H9 (cell line): ENCODE measurements around the gene USP21. TPM values are rescaled to one million over a fixed set of nuclear protein-coding genes. Genes with fewer than 3 reads are reported as not detected.

Experiments
- DNase-seq: peaks from one replicate; pipeline ENCODE4 v3.0.0-alpha.2; 2017
- H2AFZ ChIP-seq: one replicate; pipeline ENCODE4 v1.6.1; 2013; ENCODE audit warnings: mild to moderate bottlenecking, low read length, control low read depth, moderate library complexity
- H2AK5ac ChIP-seq: 2 replicates; pipeline ENCODE4 v1.6.1; 2013; ENCODE audit warnings: low read length, control low read depth, mixed read lengths; ENCODE audit not compliant: insufficient read length
- H2BK120ac ChIP-seq: one replicate; pipeline ENCODE4 v1.6.1; 2013; ENCODE audit warnings: low read depth, mild to moderate bottlenecking, low read length, control low read depth, inconsistent platforms; ENCODE audit not compliant: poor library complexity, severe bottlenecking
- H2BK12ac ChIP-seq: 2 replicates; pipeline ENCODE4 v1.6.1; 2013; ENCODE audit warnings: low read length, control low read depth, mixed read lengths, low read depth; ENCODE audit not compliant: insufficient read length
- H2BK15ac ChIP-seq: 2 replicates; pipeline ENCODE4 v1.6.1; 2013; ENCODE audit warnings: low read depth, low read length, control low read depth
- H2BK20ac ChIP-seq: one replicate; pipeline ENCODE4 v1.6.1; 2013; ENCODE audit warnings: low read depth, mild to moderate bottlenecking, low read length, control low read depth, inconsistent platforms; ENCODE audit not compliant: poor library complexity, severe bottlenecking
- H2BK5ac ChIP-seq: 2 replicates; pipeline ENCODE4 v1.6.1; 2013; ENCODE audit warnings: low read length, control low read depth, mixed read lengths; ENCODE audit not compliant: insufficient read length
- H3K14ac ChIP-seq: 2 replicates; pipeline ENCODE4 v1.6.1; 2013; ENCODE audit warnings: low read length, control low read depth; ENCODE audit not compliant: insufficient read depth
- H3K18ac ChIP-seq: 2 replicates; pipeline ENCODE4 v1.6.1; 2013; ENCODE audit warnings: low read depth, mild to moderate bottlenecking, mixed read lengths, low read length, control low read depth; ENCODE audit not compliant: insufficient read length
- H3K23ac ChIP-seq: 2 replicates; pipeline ENCODE4 v1.6.1; 2013; ENCODE audit warnings: low read length, control low read depth, mixed read lengths, low read depth; ENCODE audit not compliant: insufficient read length
- H3K23me2 ChIP-seq: 2 replicates; pipeline ENCODE4 v1.6.1; 2013; ENCODE audit warnings: low read depth, mild to moderate bottlenecking, mixed read lengths, low read length, control low read depth; ENCODE audit not compliant: insufficient read length, poor library complexity, severe bottlenecking
- H3K27ac ChIP-seq: 2 replicates; pipeline ENCODE4 v1.5.1; 2013; ENCODE audit warnings: low read length, control low read depth, mixed read lengths, low read depth; ENCODE audit not compliant: insufficient read length
- H3K27me3 ChIP-seq: 2 replicates; pipeline ENCODE4 v1.6.1; 2013; ENCODE audit warnings: low read length, control low read depth, inconsistent platforms; ENCODE audit not compliant: insufficient read depth
- H3K4ac ChIP-seq: 2 replicates; pipeline ENCODE4 v1.6.1; 2013; ENCODE audit warnings: low read depth, mild to moderate bottlenecking, control low read depth, inconsistent platforms, low read length, moderate library complexity
- H3K4me1 ChIP-seq: 2 replicates; pipeline ENCODE4 v1.6.1; 2013; ENCODE audit warnings: low read length, control low read depth, inconsistent platforms; ENCODE audit not compliant: insufficient read depth
- H3K4me2 ChIP-seq: 2 replicates; pipeline ENCODE4 v1.6.1; 2013; ENCODE audit warnings: low read length, control low read depth, mixed read lengths; ENCODE audit not compliant: insufficient read length, insufficient read depth
- H3K56ac ChIP-seq: 2 replicates; pipeline ENCODE4 v1.6.1; 2013; ENCODE audit warnings: low read depth, mild to moderate bottlenecking, mixed read lengths, low read length, control low read depth; ENCODE audit not compliant: insufficient read length
- H3K79me1 ChIP-seq: 2 replicates; pipeline ENCODE4 v1.6.1; 2013; ENCODE audit warnings: low read depth, mild to moderate bottlenecking, moderate library complexity, low read length, control low read depth, inconsistent platforms; ENCODE audit not compliant: insufficient read depth, poor library complexity, severe bottlenecking
- H3K79me2 ChIP-seq: 2 replicates; pipeline ENCODE4 v1.6.1; 2013; ENCODE audit warnings: low read length, control low read depth, inconsistent platforms; ENCODE audit not compliant: insufficient read depth
- H3K9ac ChIP-seq: 2 replicates; pipeline ENCODE4 v1.6.1; 2013; ENCODE audit warnings: low read length, control low read depth, mixed read lengths; ENCODE audit not compliant: insufficient read length; ENCODE audit errors: extremely low read depth
- H3K9me3 ChIP-seq: one replicate; pipeline ENCODE4 v1.6.1; 2013; ENCODE audit warnings: low read depth, low read length, inconsistent platforms; ENCODE audit not compliant: control insufficient read depth
- H3T11ph ChIP-seq: one replicate; pipeline ENCODE4 v1.6.1; 2013; ENCODE audit warnings: mild to moderate bottlenecking, low read length, control low read depth, inconsistent platforms
- H4K20me1 ChIP-seq: one replicate; pipeline ENCODE4 v1.6.1; 2013; ENCODE audit not compliant: control insufficient read depth, insufficient read length, insufficient read depth
- H4K5ac ChIP-seq: 2 replicates; pipeline ENCODE4 v1.6.1; 2013; ENCODE audit warnings: low read depth, mild to moderate bottlenecking, mixed read lengths, low read length, control low read depth; ENCODE audit not compliant: insufficient read length
- H4K8ac ChIP-seq: replicated peaks from 2 replicates; pipeline ENCODE4 v1.6.1; 2013; ENCODE audit warnings: low read length, control low read depth, mixed read lengths, low read depth; ENCODE audit not compliant: insufficient read length
- H4K91ac ChIP-seq: 2 replicates; pipeline ENCODE4 v1.6.1; 2013; ENCODE audit warnings: low read depth, mild to moderate bottlenecking, moderate library complexity, mixed read lengths, low read length, control low read depth; ENCODE audit not compliant: insufficient read length
- H3K27ac Mint-ChIP-seq, 3 experiments: 2 replicates in 2 of 3; 3 replicates in 1 of 3; pipeline ENCODE4 v1.8.0; 2020 to 2021; ENCODE audit warnings: mixed read lengths in 3 of 3, mild to moderate bottlenecking in 1 of 3, moderate library complexity in 1 of 3
- H3K27me3 Mint-ChIP-seq: 2 replicates; pipeline ENCODE4 v1.8.0; 2021; ENCODE audit warnings: low read depth, mild to moderate bottlenecking, moderate library complexity, mixed read lengths
- H3K36me3 Mint-ChIP-seq, 3 experiments: 2 replicates in 2 of 3; 3 replicates in 1 of 3; pipeline ENCODE4 v1.8.0; 2020 to 2021; ENCODE audit warnings: low read depth in 3 of 3, mixed read lengths in 3 of 3; ENCODE audit not compliant: insufficient read depth in 1 of 3
- H3K4me1 Mint-ChIP-seq, 2 experiments: 2 replicates each; pipeline ENCODE4 v1.8.0; 2020; ENCODE audit warnings: mixed read lengths in 2 of 2
- H3K4me3 Mint-ChIP-seq, 2 experiments: 2 replicates in 1 of 2; 3 replicates in 1 of 2; pipeline ENCODE4 v1.8.0; 2020 to 2021; ENCODE audit warnings: mild to moderate bottlenecking in 2 of 2, mixed read lengths in 2 of 2, moderate library complexity in 1 of 2
- H3K9me3 Mint-ChIP-seq, 2 experiments: 2 replicates in 1 of 2; 3 replicates in 1 of 2; pipeline ENCODE4 v1.8.0; 2020; ENCODE audit warnings: mild to moderate bottlenecking in 2 of 2, mixed read lengths in 2 of 2, moderate library complexity in 1 of 2
- WGBS: extraction: QIAGEN DNeasy Blood & Tissue Kit; methylation state at CpG from one replicate; pipeline ENCODE4 v1.1.7; 2013; ENCODE audit warnings: missing lambda C conversion rate, low lambda C conversion rate, mixed read lengths; ENCODE audit not compliant: insufficient read length; ENCODE audit errors: extremely low coverage; 5-methylcytosine and 5-hydroxymethylcytosine counted together
- total RNA-seq: library from RNA; stranded (reverse); gene quantifications from 2 replicates; pipeline ENCODE4 v1.2.1, GENCODE V29; 2021
- TF ChIP-seq, protein P1 (sequence below): fragments of 200-600 bp; sonication (generic); conservative IDR thresholded peaks from 3 replicates; pipeline ENCODE4 v1.8.0; 2021; ENCODE audit warnings: antibody characterized with exemption, mild to moderate bottlenecking

The USP21 gene
- total RNA-seq, 1 experiment from 2014 or later: 17.9 TPM

DNA sequence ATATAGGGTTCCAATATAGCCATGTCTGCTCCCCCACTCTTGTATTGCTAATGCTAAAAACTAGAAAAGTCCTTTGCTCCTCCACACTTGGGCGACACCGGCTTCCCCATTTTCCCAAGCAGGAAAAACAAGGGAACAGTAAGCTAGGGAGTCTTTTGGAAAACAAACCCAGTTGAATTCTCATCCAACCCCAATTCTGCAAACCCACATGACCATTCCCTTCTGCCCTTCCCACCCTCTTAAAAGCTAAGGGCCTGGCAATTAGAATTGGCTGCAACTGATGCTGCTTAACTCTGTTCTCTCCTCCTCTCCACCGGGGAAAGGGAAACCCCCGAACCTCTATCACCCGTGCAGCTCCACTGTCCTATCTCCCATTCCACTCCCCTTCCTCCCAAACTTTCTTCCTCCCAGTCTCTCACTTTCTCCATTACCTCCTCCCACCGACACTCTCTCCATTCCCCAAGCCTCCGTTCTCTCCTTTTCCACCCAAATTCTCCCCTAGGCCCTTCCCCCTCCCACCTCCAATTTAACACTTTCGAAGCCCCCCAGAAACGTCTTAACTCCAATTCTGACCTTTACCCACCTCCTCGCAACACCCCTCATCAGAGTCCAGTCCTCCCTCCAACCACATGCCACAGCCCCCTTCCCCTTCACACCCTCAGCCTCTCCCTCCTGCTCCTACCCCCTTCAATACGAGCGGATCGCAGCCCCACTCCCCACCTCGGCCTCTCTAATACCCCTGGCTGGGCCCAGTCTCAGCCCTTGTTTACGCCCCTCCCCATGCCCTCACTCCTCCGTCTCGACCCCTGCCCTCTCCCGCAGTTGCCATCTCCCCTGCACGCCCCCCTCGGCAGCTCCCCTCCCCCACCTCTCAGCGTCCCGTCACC, 27.5 kb upstream of the USP21 start:
- no peak overlapping the region for H2BK20ac ChIP-seq
- no peaks in the 10 kb centered on the region for H3K9me3 ChIP-seq
- no peak overlapping the region for H4K8ac ChIP-seq
- H2BK120ac ChIP-seq: no peak overlapping the region
- H2BK15ac ChIP-seq: no peak overlapping the region
- H3K4me2 ChIP-seq: peak overlapping the region; percentile 98
- H3K23me2 ChIP-seq: peaks cover 13% of the 10 kb centered on the region
- peaks cover 6% of the 10 kb centered on the region; the same call in 1 of the 2 replicates for H3K79me2 ChIP-seq
- H3K9me3 Mint-ChIP-seq: no peaks in the 10 kb centered on the region; a peak in 1 of 5 replicates
- H2BK12ac ChIP-seq: no peak overlapping the region
- peak overlapping the region; percentile 86 for H3K9ac ChIP-seq
- no peak overlapping the region for H2BK5ac ChIP-seq
- peak overlapping the region; percentile 74 for H3K18ac ChIP-seq
- no peaks in the 10 kb centered on the region for H4K20me1 ChIP-seq
- no peak overlapping the region for H4K5ac ChIP-seq
- no peak overlapping the region for H2AFZ ChIP-seq
- no peak overlapping the region for H3K56ac ChIP-seq
- 100% methylated on average over 1 of the region's 22 CpGs for WGBS
- peaks cover 8% of the 10 kb centered on the region for H3K79me1 ChIP-seq
- H3K4me1 Mint-ChIP-seq: peaks cover 18 to 19% of the 10 kb centered on the region in 2 experiments
- H3K27me3 Mint-ChIP-seq: no peaks in the 10 kb centered on the region
- H3T11ph ChIP-seq: no peak overlapping the region
- H3K4me3 Mint-ChIP-seq: no peak overlapping the region; a peak in 1 of 5 replicates
- H3K27ac ChIP-seq: peak overlapping the region; percentile 33
- no peak overlapping the region for H3K4ac ChIP-seq
- TF ChIP-seq, protein P1, sequence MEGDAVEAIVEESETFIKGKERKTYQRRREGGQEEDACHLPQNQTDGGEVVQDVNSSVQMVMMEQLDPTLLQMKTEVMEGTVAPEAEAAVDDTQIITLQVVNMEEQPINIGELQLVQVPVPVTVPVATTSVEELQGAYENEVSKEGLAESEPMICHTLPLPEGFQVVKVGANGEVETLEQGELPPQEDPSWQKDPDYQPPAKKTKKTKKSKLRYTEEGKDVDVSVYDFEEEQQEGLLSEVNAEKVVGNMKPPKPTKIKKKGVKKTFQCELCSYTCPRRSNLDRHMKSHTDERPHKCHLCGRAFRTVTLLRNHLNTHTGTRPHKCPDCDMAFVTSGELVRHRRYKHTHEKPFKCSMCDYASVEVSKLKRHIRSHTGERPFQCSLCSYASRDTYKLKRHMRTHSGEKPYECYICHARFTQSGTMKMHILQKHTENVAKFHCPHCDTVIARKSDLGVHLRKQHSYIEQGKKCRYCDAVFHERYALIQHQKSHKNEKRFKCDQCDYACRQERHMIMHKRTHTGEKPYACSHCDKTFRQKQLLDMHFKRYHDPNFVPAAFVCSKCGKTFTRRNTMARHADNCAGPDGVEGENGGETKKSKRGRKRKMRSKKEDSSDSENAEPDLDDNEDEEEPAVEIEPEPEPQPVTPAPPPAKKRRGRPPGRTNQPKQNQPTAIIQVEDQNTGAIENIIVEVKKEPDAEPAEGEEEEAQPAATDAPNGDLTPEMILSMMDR: no peak
- no peak overlapping the region for H2AK5ac ChIP-seq
- H3K4me1 ChIP-seq: no peaks in the 10 kb centered on the region
- H3K36me3 Mint-ChIP-seq: peaks cover 5 to 35% (median 33%) of the 10 kb centered on the region in 3 experiments; a peak in 6 of 7 replicates
- peak overlapping the region; percentile 86 for H3K14ac ChIP-seq
- no peak for DNase-seq
- no peak overlapping the region for H4K91ac ChIP-seq
- peak overlapping the region; percentile 76 to 99 (median 93); a peak in 6 of 7 replicates for H3K27ac Mint-ChIP-seq
- H3K27me3 ChIP-seq: no peaks in the 10 kb centered on the region
- no peak overlapping the region for H3K23ac ChIP-seq
